Measurements from ENCODE around the gene MT4.
A peak's percentile ranks its signal among the peaks of the same experiment; 100 is the strongest.

Gene MT4

DNA sequence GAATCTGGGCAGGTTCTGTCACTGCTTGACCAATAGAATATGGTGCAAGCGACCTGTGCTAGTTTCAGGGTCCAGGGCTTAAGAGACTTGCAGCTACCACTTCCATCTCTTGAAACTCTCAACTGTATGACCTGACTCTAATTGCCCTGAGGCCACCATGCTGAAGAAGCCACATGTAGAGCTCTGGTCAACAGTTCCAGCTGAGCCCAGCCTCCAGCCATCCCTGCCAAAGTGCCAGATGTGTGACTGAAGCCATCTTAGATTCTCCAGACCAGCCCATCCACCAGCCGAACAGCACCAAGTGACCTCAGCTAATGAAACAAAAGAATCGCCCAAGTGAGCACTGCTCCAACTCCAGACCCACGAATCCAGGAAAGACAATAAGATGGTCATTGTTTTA lies 40.1 kb downstream of the MT4 start:
- DNase-seq (ENCODE audit: low read depth): no peak

DNA sequence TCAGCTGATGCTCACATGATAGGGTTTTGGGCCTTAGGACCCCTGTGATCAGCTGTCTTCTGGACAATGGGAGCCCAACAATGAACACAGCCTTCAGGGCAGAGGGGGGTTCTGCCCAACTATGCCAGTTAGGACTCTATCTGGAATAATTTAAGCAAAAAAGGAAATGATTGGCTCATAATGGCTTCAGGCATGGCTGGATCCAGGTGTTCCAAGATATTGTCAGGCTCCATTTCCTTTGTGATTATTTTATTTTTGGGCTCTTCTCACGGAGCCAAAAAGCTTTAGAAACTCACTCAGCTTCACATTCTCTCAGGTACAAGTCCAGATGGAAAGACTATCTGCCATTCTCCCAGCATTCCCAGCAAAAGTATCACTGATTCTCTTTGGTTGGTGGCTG lies 40.6 kb downstream of the MT4 start:
- no peak for DNase-seq (ENCODE audit: low read depth)

DNA sequence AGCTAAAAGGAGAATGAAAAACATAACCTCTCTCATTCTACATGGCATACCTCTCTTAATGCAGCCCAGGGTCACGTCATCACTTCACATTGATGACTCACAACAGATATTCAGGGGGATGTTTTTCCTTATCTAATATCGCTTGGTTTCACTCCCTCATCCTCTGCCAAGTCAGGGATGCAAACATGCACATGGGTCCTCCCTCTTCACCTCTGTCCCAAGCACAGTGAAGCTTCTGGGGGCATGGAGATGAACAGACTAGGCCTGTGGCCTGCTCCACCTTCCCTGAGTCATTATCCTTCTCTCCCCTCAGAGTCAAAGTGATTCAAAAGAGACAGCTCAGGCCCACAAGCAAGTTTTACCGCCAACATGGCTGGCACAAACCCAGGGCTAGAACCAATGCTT lies 41.2 kb downstream of the MT4 start:
- DNase-seq (ENCODE audit: low read depth): no peak

DNA sequence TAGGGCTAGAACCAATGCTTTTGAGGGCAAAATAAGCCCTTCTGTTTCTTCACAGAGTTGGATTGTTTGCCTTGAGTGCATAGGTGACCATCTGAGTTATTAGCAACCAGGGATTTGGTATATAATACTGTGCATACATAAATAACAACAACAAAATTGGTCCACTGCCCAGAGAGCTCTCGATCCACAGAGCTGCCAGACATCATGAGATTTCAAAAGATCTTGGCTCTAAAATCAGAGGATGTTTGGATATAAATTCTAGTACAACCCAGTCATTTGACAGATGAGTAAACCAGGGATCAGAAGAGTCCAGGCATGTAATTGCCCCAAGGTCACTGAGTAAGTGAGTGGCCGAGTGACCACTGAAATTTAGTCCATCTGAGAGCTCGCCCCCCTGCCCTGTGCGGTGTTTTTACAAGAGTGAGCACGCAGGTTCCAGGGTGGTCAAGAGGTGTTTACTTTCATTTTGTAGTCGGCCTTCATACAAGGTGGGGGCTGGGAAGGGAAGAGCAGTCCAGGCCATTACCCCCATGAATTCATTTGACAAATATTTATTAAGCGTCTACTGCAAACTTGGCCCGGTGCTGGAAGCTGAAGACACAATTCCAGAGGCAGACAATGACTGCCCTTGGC lies 41.7 kb downstream of the MT4 start:
- DNase-seq (ENCODE audit: low read depth): no peak

DNA sequence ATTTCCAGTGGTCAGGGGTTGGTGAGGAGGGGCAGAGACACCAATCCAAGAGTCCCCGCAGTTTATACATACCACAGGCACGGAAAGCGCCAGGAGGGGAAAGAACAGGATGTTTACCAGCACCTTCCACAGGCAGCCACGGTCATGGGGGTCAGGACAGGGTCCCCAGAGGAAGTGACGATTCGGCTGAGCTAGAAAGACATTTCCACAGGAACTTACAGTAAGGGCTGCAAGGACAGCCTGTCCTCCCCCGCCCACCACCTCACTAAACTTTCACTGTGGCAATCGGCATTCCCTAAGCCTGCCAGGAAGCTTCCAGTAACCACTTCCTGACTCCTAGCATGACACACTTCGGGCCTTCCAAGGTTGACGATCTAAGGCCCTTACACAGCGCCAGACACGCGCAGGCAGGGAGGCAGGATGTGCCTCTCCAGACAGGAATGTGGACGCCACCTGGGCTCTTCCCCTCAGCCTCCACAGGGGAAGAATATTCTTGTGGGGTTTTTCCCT lies 42.3 kb downstream of the MT4 start:
- no peak for DNase-seq (ENCODE audit: low read depth)

DNA sequence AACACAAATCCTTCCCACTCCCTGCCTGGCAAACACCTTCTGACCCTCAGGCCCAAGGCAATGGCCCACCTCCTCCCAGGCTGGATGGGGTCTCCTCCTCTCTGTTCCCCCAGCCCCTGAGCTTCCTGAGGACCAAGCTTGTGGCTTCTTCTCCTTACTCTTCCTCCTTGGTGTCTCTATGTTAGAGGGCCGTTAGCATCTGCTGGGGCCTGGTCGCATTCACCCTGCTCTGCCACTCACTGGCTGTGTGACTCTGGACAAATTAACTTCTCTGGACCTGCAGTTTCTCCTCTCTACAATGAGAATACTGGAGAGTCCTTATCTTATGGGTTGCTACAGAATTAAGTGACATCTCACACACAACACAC lies 42.8 kb downstream of the MT4 start:
- no peak for DNase-seq (ENCODE audit: low read depth)

DNA sequence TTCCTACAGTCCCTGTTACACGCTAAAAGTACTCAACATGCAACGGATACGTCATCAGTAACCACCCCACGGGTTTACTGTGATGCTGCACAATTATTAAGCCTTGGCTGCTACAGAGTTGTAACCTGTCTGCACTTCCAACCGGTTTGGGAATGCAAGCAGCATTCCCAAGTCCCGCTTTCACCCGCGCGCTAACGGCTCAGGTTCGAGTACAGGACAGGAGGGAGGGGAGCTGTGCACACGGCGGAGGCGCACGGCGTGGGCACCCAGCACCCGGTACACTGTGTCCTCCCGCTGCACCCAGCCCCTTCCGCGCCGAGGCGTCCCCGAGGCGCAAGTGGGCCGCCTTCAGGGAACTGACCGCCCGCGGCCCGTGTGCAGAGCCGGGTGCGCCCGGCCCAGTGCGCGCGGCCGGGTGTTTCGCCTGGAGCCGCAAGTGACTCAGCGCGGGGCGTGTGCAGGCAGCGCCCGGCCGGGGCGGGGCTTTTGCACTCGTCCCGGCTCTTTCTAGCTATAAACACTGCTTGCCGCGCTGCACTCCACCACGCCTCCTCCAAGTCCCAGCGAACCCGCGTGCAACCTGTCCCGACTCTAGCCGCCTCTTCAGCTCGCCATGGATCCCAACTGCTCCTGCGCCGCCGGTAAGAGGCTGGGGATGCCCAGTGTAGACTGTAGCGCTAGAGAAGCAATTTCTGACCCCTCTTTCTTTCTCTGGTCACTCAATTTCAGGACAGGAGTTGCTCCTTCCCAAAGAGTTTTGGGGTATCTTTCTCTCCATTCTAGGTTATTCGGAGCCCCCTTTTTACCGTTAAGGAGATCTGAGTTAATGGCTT lies 43.4 kb downstream of the MT4 start, which contains the start of gene MT2A:
Gene MT2A, plus strand, starts transcription at position 542 of the 833 bp plus-strand sequence. Its CDS starts 72 bp downstream, at position 614.
- peak; percentile 88 for DNase-seq (ENCODE audit: low read depth)

DNA sequence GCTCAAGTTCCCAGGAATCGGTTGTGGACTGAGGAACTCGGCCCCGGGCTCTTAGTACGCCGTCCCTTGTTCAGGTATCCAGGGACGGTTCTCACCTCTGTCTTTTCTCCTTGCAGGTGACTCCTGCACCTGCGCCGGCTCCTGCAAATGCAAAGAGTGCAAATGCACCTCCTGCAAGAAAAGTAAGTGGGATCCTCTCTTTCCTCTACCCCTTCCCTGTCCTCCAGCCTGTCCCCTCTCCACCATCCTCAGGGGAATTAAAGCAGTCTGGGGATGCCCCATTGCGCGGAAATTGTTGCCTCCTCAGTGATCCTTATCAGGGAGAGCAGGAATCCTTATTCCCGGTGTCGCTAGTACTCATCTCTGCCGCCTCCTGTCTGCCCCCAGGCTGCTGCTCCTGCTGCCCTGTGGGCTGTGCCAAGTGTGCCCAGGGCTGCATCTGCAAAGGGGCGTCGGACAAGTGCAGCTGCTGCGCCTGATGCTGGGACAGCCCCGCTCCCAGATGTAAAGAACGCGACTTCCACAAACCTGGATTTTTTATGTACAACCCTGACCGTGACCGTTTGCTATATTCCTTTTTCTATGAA lies 44.1 kb downstream of the MT4 start:
- DNase-seq (ENCODE audit: low read depth): no peak

DNA sequence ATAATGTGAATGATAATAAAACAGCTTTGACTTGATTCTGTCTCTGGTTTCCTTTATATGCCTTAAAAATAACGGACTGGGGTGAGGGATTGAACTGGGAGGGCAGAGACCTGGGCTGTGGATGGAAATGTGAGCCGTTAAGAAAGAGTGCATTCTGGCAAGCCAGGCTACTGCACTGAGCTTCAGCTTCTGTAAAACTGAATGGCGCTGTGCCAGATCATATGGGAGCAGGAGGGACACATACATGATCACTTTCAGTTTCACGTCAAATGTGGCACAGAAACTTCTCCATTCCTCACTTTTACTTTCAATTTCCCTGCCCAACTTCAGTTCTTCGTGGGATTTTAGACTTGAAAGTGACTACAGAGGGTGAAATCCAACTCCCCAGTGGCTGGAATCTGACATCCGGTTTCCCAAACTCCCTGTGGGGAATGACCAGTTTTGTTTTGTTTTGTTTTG lies 44.6 kb downstream of the MT4 start:
- DNase-seq (ENCODE audit: low read depth): peak; percentile 73

DNA sequence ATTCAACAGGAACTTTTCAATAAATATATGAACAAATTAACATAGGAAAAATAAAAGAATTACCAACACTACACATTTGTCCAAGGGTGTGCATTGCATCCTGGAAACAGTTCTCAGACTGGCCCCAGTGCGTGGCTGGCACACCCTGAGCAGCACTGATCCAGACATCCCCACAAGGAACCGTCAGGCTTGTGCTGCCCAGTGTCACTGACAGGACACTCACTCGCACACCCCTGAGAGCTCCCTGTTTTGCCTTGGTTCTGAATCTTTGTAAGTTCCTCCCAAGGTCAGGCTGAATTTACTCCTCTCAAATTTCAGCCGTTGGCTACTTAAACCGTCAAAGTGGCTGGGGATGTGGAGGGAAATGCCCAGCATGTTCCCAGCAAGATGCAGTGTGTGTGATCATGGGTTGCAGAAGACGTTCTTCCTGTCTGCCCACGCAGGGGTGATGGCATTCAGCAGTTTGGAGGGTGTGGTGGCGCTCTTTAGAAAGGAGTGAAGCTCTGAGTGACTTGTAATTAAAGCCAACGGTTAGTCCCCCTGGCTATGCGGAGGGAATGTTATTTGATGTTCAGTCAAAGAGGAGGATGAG lies 45.2 kb downstream of the MT4 start:
- peak; percentile 74 for DNase-seq (ENCODE audit: low read depth)

DNA sequence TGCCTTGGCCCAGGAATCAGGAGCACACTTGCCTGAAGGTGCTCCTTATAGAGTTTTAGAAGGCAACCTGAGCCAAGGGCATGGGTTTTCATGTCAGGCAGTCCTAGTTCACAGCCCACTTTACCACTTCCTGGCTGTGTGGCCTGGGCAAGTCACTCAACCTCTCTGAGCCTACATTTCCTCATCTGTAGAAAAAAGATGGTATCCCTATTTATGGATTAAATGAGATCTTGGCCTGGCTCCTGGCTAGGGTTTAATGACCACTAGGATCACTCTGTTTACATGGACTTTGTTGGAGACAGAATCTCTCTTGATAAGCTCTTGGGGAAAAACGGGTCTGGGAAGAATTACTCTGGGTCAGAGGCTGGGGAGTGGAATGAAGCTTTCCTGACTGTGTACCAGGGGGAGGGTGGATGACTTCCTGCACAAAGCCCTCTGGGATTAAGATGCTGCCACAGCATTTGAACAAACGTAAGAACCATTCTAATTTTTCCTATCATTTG lies 45.8 kb downstream of the MT4 start:
- no peak for DNase-seq (ENCODE audit: low read depth)

DNA sequence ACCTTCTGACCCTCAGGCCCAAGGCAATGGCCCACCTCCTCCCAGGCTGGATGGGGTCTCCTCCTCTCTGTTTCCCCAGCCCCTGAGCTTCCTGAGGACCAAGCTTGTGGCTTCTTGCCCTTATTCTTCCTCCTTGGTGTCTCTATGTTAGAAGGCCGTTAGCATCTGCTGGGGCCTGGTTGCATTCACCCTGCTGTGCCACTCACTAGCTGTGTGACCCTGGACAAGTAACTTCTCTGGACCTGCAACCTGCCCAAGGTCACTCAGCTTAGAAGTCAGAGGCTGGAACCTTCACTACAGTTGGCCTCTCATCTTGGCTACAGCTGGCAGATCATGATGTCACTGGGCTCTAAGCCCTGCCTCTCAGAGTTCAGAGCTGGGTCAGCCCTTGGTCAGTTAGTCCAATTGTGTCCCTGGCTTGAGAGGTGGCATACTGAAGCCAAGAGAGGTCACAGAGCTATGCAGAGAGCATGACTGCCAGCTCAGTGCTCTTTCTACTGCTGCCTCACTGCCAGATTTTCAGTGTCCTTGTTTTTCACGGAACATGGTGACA lies 46.5 kb downstream of the MT4 start:
- no peak for DNase-seq (ENCODE audit: low read depth)

DNA sequence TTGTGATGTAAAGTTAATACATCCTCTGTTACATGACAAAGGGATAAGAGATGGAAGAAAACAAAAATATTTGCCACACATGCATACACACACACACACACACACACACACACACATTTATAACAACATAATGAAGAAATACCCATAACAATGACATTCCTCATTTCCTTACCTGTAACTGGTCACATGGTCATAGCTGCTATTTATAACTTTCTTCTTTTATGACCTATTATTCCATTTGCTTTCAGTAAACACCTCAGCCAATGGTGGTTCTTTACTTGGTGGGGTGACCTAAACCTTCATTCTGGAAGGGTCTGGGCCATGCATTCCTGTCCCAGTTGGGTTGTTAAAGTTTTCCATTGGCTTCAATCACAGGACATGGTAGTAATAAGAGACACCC lies 48.8 kb downstream of the MT4 start:
- DNase-seq (ENCODE audit: low read depth): no peak

DNA sequence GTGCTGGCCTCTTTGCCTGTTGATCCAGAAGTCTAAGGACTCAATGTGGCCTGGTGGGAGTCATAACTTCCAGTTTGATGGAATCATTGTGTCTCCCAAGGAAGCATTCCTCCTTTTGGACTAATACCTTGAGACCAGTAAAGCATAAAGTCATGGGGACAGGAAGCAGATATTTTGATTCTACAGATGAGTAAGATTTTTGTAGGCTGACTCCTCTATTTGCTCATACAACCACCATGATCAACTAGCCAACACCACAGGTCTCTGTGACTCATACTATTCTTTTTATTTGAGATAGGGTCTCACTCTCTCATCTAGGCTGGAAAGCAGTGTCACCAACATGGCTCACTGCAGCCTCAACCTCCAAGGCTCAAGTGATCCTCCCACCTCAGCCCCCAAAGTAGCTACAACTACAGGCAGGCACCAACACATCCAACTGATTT lies 49.7 kb downstream of the MT4 start:
- DNase-seq (ENCODE audit: low read depth): no peak

DNA sequence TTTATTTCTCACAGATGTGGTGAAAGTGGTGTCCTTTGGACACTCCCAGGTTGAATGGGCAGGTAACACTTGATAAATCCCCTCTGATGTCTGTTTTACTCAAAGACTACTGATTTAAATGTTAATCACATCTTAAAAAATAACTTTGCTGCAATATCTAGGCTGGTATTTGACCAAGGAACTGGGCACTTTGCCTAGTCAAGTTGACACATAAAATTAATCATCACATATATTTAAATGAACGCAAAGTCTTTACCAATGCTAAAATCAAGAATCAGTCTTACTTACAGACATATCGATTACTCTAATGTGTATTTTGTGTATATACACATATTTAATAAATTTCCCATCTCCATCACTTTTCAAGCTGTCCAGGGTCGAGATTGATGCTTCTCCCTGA lies 50.5 kb downstream of the MT4 start:
- no peak for DNase-seq (ENCODE audit: low read depth)

DNA sequence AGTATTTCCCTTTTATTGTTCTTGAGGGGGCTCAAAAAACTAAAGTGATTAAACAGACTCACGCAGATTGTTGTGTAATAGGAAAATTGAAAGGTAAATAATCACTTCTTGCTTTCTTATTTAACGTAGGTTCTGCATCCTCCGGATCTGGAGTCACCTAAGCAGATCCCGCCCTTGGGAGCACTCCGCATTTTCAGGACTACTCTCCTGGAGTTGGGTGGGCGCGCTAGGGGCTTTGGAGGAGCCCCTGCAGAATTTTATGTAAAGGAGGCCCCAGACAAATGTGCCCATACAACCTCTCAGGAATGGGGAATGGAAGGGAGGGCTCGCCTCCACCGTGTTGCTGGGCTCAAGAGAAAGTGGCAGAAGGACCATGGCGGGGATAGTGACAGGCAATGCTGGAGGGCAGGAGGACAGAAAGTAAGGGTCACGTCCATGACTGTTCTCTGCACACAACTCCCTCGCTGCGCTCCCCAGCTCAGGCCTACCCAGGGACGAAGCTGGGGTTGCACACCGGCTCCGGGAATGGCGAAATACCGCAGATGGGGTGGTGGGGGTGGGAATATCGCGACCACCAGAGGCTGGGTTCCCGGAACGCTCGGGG lies 51.8 kb downstream of the MT4 start:
- no peak for DNase-seq (ENCODE audit: low read depth)

DNA sequence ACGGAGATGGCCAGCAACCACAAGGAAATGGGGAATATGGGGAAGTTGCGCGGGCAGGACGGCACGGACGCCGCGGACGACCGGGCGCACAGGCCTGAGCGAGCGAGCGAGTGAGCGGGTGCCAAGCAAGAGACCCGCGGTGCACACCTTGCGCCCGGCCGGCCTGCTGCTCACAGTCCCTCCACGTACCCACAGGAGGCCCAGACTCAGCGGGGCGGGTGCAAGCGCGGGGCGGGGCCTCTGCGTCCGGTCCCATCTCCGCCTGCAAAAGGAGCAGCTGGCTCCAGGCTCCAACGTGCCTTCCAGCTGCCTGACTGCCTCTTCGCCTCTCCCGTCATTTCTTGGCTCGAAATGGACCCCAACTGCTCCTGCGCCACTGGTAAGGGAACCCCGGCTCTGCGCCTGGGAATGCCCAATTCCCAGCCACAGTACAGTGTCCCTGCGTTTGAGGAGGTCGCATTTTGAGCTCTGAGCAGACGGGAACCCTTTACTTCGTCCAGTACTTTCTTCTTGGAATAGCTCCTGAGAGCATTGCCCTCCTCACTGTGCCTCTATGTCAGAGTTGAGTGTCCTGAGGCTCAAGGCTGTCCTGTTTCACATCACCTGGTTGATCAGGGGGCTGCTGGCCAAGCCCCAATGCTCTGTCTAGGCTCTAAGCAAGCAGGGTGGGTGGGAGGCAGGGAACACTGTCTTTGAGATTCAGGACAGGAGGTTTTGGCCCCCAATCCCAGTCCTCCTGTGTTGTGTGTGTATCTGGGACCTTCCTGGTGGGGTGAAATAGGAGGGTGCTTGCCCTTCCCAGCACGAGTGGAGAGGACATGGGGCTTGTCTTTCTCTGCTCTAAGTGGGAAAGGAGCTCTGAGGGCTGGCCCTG lies 52.6 kb downstream of the MT4 start:
- DNase-seq (ENCODE audit: low read depth): peak; percentile 54

DNA sequence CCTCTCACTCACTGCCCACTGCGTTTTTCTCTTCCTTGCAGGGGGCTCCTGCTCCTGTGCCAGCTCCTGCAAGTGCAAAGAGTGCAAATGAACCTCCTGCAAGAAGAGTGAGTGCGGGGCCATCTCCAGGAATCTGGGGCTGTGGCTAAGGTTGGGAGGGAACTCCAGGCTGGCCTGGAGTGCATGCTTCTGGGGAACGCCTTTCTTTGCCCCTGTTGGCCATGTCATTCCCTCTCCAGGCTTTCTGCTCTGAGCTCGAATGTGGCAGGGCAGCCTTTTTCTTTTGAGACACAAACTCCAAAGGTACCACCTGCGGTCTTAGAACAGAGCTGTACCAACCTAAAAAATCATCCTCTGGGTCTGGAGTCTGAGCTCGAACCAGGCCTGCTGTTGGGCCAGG lies 53.3 kb downstream of the MT4 start:
- DNase-seq (ENCODE audit: low read depth): no peak
